Stimulated activated naive CD4-positive, alpha-beta T cell (primary cell): Measurements from ENCODE around the gene TRIM24.
"Not testable (repeated sequence)": the region's sequence is repeated elsewhere in the genome, so short reads cannot be mapped to it uniquely, and the experiment has no call there.

Experiments
- DNase-seq, 6 experiments: peaks; one replicate each; lab custom pipeline; 2025; lab: John Stamatoyannopoulos, UW

Gene TRIM24

DNA sequence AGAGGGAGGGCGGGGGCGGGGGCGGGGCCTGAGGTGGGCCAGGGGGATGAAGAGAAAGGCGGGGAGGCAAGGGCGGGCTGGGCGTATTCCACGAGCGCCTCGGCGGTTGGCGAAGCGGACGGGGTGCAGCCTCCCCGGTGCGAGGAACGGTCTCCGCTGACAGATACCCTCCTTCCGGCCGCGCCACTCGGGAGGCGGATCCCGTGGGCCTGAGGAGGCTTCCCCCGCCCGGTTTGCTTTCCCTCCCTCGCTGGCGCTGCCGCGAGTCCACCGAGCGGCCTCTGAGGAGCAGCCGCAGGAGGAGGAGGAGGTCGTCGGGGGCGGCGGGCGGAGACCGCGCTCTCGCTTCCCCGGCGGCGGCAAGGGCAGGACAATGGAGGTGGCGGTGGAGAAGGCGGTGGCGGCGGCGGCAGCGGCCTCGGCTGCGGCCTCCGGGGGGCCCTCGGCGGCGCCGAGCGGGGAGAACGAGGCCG lies at the start of gene TRIM24:
Gene TRIM24, plus strand, starts transcription at position 84 of the 473 bp plus-strand sequence. Its CDS starts 290 bp downstream, at position 374.
- no peak for DNase-seq

- not testable (repeated sequence) for DNase-seq
Measured at GRCh38 chr7:138412077-138412476, 48.0 kb upstream of the TRIM24 start.

DNA sequence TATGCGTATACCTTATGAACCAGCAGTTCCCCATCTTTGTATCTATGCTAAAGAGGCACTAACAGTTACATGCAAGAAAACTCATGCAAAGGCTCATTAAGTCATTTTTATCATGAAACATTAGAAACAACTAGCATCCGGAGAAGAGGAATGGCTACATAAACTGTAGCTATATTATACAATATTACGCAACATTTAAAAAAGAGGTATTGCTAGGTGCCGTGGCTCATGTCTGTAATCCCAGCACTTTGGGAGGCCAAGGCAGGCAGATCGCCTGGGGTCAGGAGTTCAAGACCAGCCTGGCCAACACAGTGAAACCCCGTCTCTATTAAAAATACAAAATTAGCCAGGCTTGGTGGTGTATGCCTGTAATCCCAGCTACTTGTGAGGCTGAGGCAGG lies 47.1 kb upstream of the TRIM24 start:
- DNase-seq: not testable (repeated sequence)

GRCh38 chr7:138417078-138417700 lies 42.9 kb upstream of the TRIM24 start:
- no peak for DNase-seq

DNA sequence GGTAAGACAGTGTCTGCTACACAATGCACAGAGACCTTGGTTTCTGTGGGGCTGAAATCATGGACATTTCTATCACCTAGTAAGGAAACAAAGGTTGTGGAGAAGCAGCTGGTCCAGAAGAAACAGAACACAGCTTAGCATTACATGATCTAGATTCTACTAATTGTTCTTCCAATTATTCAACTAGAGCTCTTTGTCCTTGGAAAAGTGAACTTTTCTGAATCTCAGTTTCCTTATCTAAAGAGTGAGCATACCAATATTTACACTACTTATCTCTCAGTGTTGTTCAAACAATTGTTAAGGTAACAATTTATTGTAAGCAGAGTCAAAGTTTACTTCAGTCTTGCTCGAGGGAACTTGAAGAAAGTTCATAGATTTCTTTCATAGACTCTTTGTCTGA lies 42.3 kb upstream of the TRIM24 start:
- no peak for DNase-seq

GRCh38 chr7:138418403-138418802 lies 41.7 kb upstream of the TRIM24 start:
- not testable (repeated sequence) for DNase-seq

DNA sequence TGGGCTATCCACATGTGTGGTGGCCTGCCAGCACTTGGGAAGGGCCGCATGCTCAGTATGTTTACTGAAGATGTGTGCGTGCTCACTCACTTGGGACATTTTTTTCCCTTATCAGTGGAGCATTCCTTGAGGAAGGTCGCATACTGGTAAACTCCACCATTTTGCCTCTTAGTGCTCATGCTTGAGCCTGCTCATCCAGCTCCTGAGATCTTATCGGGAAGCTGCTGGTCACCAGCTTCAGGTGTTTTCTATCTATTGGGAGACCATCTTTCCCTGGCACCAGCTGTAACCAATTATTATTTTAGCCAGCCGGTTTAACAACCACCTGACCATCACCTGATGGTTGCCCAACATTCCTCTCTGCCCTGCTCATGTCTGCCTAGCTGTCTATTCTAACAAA lies 35.0 kb upstream of the TRIM24 start:
- no peak for DNase-seq

GRCh38 chr7:138429577-138430250 lies 30.3 kb upstream of the TRIM24 start:
- no peak for DNase-seq

DNA sequence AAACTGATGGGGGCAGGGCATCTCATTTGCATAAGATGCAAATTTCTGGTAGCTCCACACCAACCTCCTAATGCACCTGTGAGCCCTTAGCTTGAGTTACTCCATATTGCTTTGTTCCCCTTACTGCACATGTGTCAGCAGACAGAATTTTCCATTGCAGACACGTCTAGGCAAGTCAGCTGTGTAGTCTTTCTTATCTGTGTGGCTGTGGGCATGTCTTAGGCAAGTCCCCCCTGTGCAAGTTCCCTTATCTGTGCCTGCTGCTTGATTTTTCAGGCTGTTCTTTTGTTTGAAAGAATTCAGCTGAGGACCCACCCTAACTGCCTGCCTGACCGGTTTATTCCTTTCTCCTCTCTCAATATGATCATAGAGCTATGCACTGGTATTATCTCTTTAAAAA lies 28.5 kb upstream of the TRIM24 start:
- no peak for DNase-seq

GRCh38 chr7:138433583-138434443 lies 26.2 kb upstream of the TRIM24 start:
- no peak for DNase-seq

DNA sequence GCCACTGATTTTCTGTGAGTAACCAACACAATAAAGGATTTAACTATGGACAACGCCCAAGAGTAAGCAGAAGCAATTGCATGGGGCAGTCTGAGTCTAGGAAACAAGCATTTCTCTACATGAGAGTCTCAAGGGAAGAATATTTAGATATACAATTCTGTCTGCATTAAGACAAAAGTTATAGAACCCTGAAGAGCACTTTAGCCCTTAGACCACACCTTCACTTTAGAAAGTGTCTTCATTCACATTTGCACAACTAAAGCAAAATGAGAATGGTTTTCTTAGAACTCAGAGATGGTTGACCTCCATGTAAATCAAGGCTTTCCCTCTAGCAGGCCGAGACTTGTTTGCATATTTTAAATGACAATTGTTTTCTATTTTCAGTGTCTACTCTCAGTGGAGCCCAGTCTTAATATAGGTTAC lies 25.5 kb upstream of the TRIM24 start:
- DNase-seq: no peak

DNA sequence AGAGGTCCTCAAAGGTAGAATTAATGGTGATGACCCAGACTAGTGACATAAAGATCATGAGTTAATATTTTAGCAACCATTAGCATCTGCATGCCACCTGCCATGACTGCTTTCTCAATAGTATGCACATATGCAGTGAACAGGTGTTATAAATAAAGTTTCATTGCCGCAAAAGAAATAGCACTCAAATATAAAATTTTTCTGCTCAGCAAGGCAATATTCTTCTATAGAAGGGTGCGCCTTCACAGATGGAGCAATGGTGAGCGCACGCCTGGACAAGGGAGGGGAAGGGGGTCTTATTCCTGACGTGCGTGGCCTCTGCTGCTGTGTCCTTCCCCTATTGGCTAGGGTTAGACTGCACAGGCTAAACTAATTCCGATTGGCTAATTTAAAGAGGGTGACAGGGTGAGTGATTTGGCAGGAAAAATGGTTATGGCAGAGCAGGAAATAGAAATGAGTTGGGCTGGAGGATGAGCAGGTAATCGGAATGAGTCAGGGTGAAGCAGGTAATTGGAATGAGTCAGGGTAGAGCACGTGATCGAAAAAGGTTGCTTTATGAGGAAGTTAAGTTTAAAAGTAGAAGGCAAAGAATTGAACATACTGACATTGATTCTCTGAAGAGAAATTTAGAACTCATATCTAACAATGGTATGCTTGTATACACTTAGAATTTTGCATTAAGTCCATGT lies 24.7 kb upstream of the TRIM24 start:
- no peak for DNase-seq

DNA sequence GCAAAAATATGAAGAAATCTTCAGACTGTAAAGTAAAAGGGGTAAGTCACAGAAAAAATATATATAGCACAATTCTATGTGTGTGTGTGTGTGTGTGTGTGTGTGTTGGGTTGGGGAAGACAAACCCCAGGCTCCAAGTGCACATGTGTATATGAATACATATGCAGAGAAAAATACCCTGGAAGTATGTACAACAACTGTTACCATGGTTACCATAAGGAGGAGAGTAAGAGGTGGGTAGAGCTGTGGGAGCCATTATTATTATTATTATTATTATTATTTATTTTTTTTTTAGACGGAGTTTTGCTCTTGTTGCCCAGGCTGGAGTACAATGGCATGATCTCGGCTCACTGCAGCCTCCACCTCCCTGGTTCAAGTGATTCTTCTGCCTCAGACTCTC lies 23.7 kb upstream of the TRIM24 start:
- DNase-seq: no peak

DNA sequence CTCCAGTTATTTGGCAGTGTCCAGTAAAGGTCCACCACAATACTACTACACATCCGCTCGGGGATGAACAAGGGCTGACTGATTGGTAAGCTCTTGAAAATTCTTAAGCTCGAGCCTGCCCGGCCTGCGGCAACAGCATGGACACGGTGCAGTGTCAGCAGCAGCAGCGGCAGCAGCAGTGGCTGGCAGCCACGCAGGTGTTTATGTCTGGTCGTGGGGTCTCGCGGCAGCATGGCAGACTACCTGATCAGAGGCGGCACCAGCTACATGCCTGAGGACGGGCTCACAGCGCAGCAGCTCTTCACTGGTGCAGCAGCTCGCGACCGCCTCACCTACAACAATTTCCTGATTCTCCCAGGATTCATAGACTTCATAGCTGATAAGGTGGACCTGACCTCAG lies 19.6 kb upstream of the TRIM24 start:
- DNase-seq: no peak

DNA sequence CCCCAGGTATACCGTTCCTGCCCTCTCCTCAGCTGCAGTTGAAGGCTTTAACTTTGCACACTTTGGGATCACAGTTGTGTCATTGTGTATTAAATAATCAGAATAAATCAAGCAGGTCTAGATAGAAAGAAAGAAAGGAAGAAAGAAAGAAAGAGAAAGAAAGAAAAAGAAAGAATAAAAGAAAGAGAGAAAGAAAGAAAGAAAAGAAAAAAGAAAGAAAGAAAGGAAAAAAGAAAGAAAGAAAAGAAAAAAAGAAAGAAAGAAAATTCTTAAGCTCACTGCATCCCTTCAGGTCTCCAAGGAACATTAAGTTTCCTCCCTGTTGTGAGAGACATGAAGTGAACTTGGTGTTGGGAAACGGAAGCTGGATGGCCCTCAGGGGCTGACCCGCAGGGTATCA lies 17.2 kb upstream of the TRIM24 start:
- DNase-seq: no peak

DNA sequence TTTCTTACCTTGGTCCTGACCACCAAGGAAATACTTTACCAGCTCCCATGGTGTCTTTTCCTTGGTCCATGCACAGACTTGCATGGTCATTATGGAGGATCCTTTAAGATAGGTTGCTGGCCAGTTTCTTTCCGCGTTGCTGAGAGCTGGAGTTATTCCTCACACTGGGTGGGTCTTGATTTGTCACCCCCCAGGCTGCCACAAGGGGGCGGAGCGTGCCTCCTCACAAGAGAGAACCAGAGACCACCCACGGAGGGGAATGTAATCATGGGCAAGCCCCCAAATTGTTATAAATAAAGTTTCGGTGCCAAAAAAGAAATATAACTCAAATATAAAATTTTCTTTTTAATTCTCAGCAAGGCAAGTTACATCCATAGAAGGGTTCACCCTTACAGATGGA lies 10.5 kb upstream of the TRIM24 start:
- peak in 4 of 6 experiments; percentile 9 to 25 (median 14) for DNase-seq

- no peak for DNase-seq
Measured at GRCh38 chr7:138455609-138456008, 4.5 kb upstream of the TRIM24 start.

GRCh38 chr7:138456220-138456619 lies 3.8 kb upstream of the TRIM24 start:
- DNase-seq: no peak

DNA sequence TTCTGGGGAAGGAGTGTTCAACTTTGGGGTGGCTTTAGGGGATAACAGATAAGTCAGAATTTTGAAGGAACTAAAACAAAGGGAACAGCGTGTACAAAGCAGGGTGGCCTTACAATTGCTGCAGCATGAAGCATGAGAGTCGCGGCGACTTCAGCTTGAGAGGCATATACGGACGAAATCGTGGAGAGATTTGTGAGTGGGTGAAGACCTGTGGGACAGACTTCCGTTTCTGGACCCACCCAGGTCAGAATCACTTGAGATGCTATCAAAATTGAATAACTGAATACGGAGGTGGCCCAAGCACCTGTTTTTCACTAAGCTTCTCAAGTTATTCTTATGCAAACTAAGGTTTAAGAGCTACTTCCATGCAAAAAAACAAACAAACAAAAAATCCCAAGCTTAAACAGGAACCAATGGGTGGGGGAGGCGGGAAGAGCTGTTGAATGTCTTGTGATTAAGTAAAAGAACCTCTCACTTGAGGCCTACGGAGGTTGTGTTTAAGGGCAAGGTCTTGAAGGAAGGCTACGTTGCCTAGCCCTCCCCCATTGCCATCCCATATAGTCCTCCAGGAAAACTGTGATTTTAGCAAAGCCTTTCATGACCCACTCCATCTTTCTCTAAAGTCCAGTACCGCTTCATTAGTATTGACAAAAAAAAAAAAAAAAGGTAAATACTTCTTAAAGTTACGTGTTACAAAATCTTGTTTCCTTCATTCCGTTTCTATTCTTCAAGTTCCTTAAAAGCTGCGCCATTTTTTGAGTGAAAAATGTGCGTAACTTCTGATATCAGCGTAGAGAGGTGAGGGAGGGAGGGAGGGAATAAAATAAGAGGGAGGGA lies 1.3 kb upstream of the TRIM24 start:
- no peak for DNase-seq

DNA sequence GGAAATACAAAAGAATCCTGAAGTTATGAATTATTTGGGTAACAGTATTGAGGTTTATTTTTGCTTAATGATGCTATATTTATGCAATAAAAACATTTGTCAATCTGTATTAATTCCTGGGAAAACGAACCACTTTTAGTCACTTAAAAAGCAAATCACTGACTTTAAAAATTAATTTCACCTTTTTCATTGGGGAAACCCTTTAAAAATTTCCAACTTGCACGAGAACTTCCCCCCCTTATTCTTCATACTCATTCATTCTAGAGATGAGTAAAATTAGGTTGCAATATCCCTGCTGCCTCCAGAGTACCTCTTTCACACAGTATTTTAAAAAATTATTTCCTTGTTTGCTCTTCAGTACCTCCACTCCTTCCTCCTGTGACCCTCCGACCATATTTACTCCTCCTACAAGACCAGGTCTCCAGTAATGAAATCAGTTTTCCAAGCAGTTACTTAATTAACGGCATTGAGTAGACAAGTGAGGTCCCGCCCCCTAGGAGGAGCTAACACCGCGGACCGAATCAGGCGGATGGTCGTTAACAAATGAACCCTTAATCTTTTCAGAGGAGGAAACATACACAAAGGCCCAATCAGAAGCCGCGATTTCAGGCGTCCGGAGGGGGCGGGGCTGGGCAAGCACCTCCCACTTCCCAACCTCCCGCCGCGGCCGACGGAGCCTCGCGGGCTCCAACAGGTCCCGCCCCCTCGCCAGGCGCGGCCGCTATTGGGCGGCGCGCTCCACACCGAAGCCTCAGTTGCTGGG lies 465 bp upstream of the TRIM24 start:
- DNase-seq: peak; percentile 96 to 98 (median 98)
